Measurements from ENCODE around the gene PDZD8. TPM values are rescaled to one million over a fixed set of nuclear protein-coding genes. Genes with fewer than 3 reads are reported as not detected.

Gene PDZD8
- total RNA-seq, 4 donors from 2014 or later = 15.9 to 25.0 (median 18.1) TPM

GRCh38 chr10:117266812-117267211 lies 108.4 kb downstream of the PDZD8 start:
- DNase-seq (no peak), ATAC-seq (no peak)
- in situ Hi-C loops (cut with MboI; ENCODE audit: low sequenced_read_pairs in 4 of 4) = no loop called here
- Histone ChIP-seq H3K4me1 (no peaks in the 10 kb centered on the region), H3K27me3 (peaks cover 0 to 8% (median 6%) of the 10 kb centered on the region in 3 donors), H3K36me3 (no peaks in the 10 kb centered on the region), H3K27ac (no peak overlapping the region), H3K9me3 (no peaks in the 10 kb centered on the region), H3K4me3 (no peak overlapping the region)
- intact Hi-C loops (cut with DNase I; ENCODE audit: low total_unique reads) = no loop called here
- TF ChIP-seq POLR2A (IDR thresholded peaks at IDR 0.05) = no peak
- TF ChIP-seq, protein P1, sequence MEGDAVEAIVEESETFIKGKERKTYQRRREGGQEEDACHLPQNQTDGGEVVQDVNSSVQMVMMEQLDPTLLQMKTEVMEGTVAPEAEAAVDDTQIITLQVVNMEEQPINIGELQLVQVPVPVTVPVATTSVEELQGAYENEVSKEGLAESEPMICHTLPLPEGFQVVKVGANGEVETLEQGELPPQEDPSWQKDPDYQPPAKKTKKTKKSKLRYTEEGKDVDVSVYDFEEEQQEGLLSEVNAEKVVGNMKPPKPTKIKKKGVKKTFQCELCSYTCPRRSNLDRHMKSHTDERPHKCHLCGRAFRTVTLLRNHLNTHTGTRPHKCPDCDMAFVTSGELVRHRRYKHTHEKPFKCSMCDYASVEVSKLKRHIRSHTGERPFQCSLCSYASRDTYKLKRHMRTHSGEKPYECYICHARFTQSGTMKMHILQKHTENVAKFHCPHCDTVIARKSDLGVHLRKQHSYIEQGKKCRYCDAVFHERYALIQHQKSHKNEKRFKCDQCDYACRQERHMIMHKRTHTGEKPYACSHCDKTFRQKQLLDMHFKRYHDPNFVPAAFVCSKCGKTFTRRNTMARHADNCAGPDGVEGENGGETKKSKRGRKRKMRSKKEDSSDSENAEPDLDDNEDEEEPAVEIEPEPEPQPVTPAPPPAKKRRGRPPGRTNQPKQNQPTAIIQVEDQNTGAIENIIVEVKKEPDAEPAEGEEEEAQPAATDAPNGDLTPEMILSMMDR (IDR thresholded peaks at IDR 0.05 in 4 of 5, conservative IDR thresholded peaks at IDR 0.05 in 1 of 5) = no peak

DNA sequence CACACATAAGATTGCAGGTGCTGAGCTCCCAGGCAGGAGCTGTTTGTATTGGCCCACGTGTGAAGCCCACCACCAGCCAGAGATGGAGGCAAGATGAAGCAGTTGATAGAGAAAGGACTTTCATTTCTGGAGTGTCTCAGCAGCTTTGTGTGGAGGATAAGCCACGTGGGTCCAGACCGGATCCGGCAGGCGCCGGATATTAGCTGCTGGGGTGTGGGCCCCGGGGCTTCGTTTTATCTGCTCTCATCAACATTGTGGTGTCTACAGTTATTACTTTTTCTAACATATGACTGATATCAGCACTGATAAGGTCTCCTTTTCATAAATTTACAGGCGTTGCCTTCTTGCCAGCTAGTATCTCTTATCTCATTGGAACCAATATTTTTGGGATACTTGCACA lies 108.8 kb downstream of the PDZD8 start:
- Histone ChIP-seq H3K27ac (no peak overlapping the region), H3K9me3 (no peaks in the 10 kb centered on the region), H3K4me1 (no peaks in the 10 kb centered on the region), H3K27me3 (peaks cover 0 to 12% (median 9%) of the 10 kb centered on the region in 3 donors), H3K36me3 (no peaks in the 10 kb centered on the region), H3K4me3 (no peak overlapping the region)
- intact Hi-C loops (cut with DNase I; ENCODE audit: low total_unique reads) = no loop called here
- DNase-seq = no peak
- no peak for ATAC-seq
- no peak for TF ChIP-seq POLR2A (IDR thresholded peaks at IDR 0.05)
- TF ChIP-seq, protein P1 (IDR thresholded peaks at IDR 0.05 in 4 of 5, conservative IDR thresholded peaks at IDR 0.05 in 1 of 5) = no peak
- in situ Hi-C loops (cut with MboI; ENCODE audit: low sequenced_read_pairs in 4 of 4) = no loop called here

DNA sequence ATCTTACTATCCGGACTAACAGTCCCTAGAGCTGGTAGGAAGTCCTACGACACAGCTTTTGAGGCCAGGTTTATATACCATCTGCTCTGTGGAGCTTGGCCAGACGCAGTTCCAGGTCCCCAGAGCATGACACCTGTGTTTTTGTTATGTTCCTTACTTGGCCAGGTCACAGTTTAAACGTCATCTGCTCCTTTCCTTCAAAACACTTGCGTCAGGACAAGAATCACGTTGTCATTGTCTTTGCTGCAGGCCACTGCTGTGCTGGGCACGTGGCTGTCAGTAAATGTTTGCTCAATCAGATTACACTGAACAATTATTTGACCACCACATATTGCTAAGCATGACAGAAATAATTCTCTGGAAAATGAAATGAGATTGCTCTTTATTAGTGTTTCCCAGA lies 110.5 kb downstream of the PDZD8 start:
- ATAC-seq (no peak), DNase-seq (no peak)
- Histone ChIP-seq H3K36me3 (no peaks in the 10 kb centered on the region), H3K9me3 (no peaks in the 10 kb centered on the region), H3K27me3 (peaks cover 4 to 24% (median 14%) of the 10 kb centered on the region in 3 donors), H3K4me3 (no peak overlapping the region), H3K27ac (no peak overlapping the region), H3K4me1 (no peaks in the 10 kb centered on the region)
- intact Hi-C loops (cut with DNase I; ENCODE audit: low total_unique reads) = no loop called here
- TF ChIP-seq, protein P1 (IDR thresholded peaks at IDR 0.05 in 4 of 5, conservative IDR thresholded peaks at IDR 0.05 in 1 of 5) = no peak
- no peak for TF ChIP-seq POLR2A (IDR thresholded peaks at IDR 0.05)
- in situ Hi-C loops (cut with MboI; ENCODE audit: low sequenced_read_pairs in 4 of 4) = no loop called here

DNA sequence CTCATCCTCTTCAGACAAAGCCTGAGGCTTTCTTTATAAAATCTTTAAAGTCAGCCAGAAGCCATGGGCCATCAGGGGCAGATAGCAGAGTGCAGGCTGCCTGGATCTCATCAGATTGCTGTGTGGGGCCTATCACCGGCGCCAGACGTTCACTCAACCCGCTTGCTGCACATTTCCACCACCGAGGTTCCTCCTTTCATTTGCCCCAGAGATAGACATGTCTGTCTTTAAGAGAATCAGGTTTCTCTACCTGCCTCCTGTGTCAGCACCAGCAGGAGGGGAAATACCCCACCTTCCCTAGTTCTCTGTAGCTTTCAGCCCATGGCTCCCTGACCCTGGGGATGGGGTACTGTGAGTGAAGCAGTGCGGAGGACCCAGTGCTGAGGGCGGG lies 112.3 kb downstream of the PDZD8 start:
- no peak for TF ChIP-seq POLR2A (IDR thresholded peaks at IDR 0.05)
- TF ChIP-seq, protein P1 (IDR thresholded peaks at IDR 0.05 in 4 of 5, conservative IDR thresholded peaks at IDR 0.05 in 1 of 5) = no peak
- peaks cover 6 to 29% (median 14%) of the 10 kb centered on the region in 3 donors for H3K27me3 ChIP-seq

GRCh38 chr10:117262291-117262902 lies 112.8 kb downstream of the PDZD8 start:
- TF ChIP-seq, protein P1 (IDR thresholded peaks at IDR 0.05 in 4 of 5, conservative IDR thresholded peaks at IDR 0.05 in 1 of 5) = no peak
- no peak for TF ChIP-seq POLR2A (IDR thresholded peaks at IDR 0.05)
- DNase-seq (no peak), ATAC-seq (no peak)
- Histone ChIP-seq H3K27ac (no peak overlapping the region), H3K9me3 (no peaks in the 10 kb centered on the region), H3K36me3 (no peaks in the 10 kb centered on the region), H3K4me1 (no peaks in the 10 kb centered on the region), H3K4me3 (no peak overlapping the region), H3K27me3 (peaks cover 6 to 29% (median 14%) of the 10 kb centered on the region in 3 donors)
- in situ Hi-C loops (cut with MboI; ENCODE audit: low sequenced_read_pairs in 4 of 4) (no loop called here), intact Hi-C loops (cut with DNase I; ENCODE audit: low total_unique reads) (no loop called here)

More for the DNA sequence above, 112.3 kb downstream of the PDZD8 start:
- H3K36me3 ChIP-seq = no peaks in the 10 kb centered on the region
- H3K4me1 ChIP-seq = no peaks in the 10 kb centered on the region
- H3K27ac ChIP-seq = no peak overlapping the region
- in situ Hi-C loops (cut with MboI; ENCODE audit: low sequenced_read_pairs in 4 of 4) = no loop called here
- no peaks in the 10 kb centered on the region for H3K9me3 ChIP-seq
- H3K4me3 ChIP-seq = no peak overlapping the region
- ATAC-seq (no peak), DNase-seq (no peak)
- intact Hi-C loops (cut with DNase I; ENCODE audit: low total_unique reads) = no loop called here
